Peyer's patch (tissue), 4 donors: ENCODE results near the gene BPGM.

Source experiments
- CTCF ChIP-seq, 6 experiments: fragments of 450-650 bp in 4 of 6; fragments of 200-600 bp in 2 of 6; sonication (generic) in 1 of 6; IDR thresholded peaks; one replicate each; pipeline ENCODE4 v1.5.1; 2017 to 2019; ENCODE audit warnings: antibody characterized with exemption in 6 of 6, mild to moderate bottlenecking in 3 of 6, moderate library complexity in 1 of 6
- POLR2A ChIP-seq, 2 donors: fragments of 450-650 bp; IDR thresholded peaks; one replicate each; pipeline ENCODE4 v1.5.1; 2017; ENCODE audit warnings: antibody characterized with exemption in 2 of 2, mild to moderate bottlenecking in 2 of 2, moderate library complexity in 2 of 2

DNA sequence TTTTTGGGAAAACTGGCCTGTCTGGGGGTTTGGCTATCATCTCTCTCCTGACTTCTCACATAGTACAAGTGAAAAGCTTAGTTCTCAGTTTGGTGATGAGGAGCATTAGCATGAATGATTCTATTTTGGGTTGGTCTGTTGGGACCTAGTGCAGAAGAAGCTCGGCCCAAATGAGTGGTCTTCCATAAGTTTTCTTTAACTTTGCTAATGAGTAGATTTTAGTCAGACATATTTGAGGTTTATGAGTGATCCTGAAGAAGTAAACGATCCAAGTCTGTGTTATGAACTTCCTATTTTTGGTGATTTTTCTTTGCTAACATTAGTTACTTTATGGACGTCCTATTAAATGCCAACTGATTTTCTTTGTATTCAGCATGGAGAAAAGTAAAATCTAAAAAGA lies 81.1 kb downstream of the BPGM start:
- TF ChIP-seq POLR2A (IDR thresholded peaks at IDR 0.05), result no peak
- no peak for TF ChIP-seq CTCF (IDR thresholded peaks at IDR 0.05)
